Measurements from ENCODE around the gene NAA60. TPM values are rescaled to one million over a fixed set of nuclear protein-coding genes. Genes with fewer than 3 reads are reported as not detected.

The NAA60 gene
- total RNA-seq, 2 donors from 2014 or later, result 59.0 to 60.0 TPM

- Mint-ChIP-seq H3K36me3 (no peaks in the 10 kb centered on the region), H3K27ac (peak overlapping the region in 1 of 2 donors; percentile 28)
Observed at GRCh38 chr16:3536271-3536731, 92.8 kb downstream of the NAA60 start.

More at GRCh38 chr16:3536271-3536731, 92.8 kb downstream of the NAA60 start:
- ATAC-seq (no peak), DNase-seq (ENCODE audit: low spot score) (peak; percentile 35)
- Mint-ChIP-seq H3K27me3 (no peaks in the 10 kb centered on the region), H3K4me3 (no peak overlapping the region), H3K4me1 (ENCODE audit: low read depth in 2 of 2) (peaks cover 12 to 15% of the 10 kb centered on the region in 2 donors), H3K9me3 (no peaks in the 10 kb centered on the region)

Other genes with a start within 250 kb of the NAA60 start
- gene ZNF200, start 208.5 kb upstream of the NAA60 start, total RNA-seq, result 10 to 100 TPM; 16.6 to 18.9 TPM
- gene MEFV, start 187.0 kb upstream of the NAA60 start, total RNA-seq, result under 1 TPM; 0.26 to 0.31 TPM
- 10 to 100 TPM; 23.2 to 24.5 TPM for gene ZNF263, start 160.2 kb upstream of the NAA60 start, total RNA-seq
- 1 to 10 TPM; 5.0 to 6.7 TPM for gene TIGD7, start 138.2 kb upstream of the NAA60 start, total RNA-seq
- 10 to 100 TPM; 43.0 to 43.8 TPM for gene ZNF75A, start 138.2 kb upstream of the NAA60 start, total RNA-seq
- gene OR2C1, start 87.8 kb upstream of the NAA60 start, total RNA-seq, result not detected
- gene ZSCAN32, start 42.7 kb upstream of the NAA60 start, total RNA-seq, result 10 to 100 TPM; 12.6 to 16.9 TPM
- 10 to 100 TPM in 1 of 2 donors, 1 to 10 TPM in 1; 9.2 to 10.2 TPM for gene ZNF174, start 42.5 kb upstream of the NAA60 start, total RNA-seq
- 1 to 10 TPM; 2.7 to 2.9 TPM for gene ZNF597, start 176 bp upstream of the NAA60 start, total RNA-seq
- gene C16orf90, start 51.8 kb downstream of the NAA60 start, total RNA-seq, result not detected
- 10 to 100 TPM in 1 of 2 donors, 1 to 10 TPM in 1; 4.3 to 10.8 TPM for gene CLUAP1, start 57.3 kb downstream of the NAA60 start, total RNA-seq
- gene NLRC3, start 133.7 kb downstream of the NAA60 start, total RNA-seq, result 10 to 100 TPM; 48.3 to 61.8 TPM
- 10 to 100 TPM; 13.4 to 18.4 TPM for gene SLX4, start 167.9 kb downstream of the NAA60 start, total RNA-seq
- 10 to 100 TPM; 19.1 to 25.5 TPM for gene DNASE1, start 211.0 kb downstream of the NAA60 start, total RNA-seq